Measurements from ENCODE around the gene TCEANC2. TPM values are rescaled to one million over a fixed set of nuclear protein-coding genes. Genes with fewer than 3 reads are reported as not detected.

TCEANC2 gene
- total RNA-seq, 1 experiment from 2014 or later, result 4.2 TPM

DNA sequence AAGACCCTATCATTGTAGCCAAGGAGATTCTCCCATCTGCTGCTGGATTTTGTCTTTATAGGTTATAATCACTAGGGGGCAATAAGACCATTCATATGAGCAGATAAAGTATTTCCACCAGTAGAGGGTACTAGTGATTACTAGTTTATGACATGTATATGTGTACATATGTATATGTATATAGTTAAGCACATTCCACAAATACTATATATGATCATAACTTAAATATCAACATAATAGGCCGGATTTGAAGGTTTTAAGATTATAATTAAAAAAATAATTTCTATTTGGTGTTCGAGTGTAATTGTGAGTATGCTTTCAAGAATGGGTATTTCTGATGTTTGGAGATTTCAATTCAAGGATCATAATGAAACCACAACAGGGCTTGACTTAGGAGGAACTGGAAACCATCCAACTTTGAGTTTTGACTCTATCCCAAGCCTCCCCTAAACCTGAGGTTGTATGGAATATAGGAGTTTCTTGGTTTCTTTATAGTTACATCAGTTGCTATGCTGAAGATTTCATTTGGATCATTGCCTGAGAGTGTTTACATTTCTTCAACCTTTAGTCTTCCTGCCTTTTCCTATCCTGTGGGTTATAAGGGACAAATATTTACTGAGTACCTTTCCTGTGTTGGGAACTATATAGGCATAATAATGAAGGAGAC, 16.9 kb downstream of the TCEANC2 start:
- ChIA-PET CTCF (interaction anchor here (0.6 kb wide), 1 partner anchor 14 kb away, joined by 6 read pairs; no protein-coding TSS in a partner anchor), POLR2A (ENCODE audit: low non-redundant PET) (no interaction called here)
- BruUV-seq (replicated peaks), result no TSS peak
- H3K9me3 ChIP-seq (ENCODE audit: low read depth, low read length, poor library complexity, severe bottlenecking), result no peaks in the 10 kb centered on the region
- no peaks in the 10 kb centered on the region for H3K36me3 ChIP-seq (ENCODE audit: insufficient read depth, low read length, poor library complexity, severe bottlenecking)
- no peaks in the 10 kb centered on the region for H3K4me1 ChIP-seq (ENCODE audit: insufficient read depth, low read length, poor library complexity, severe bottlenecking)
- intact Hi-C loops (cut with micrococcal nuclease; ENCODE audit: unreplicated experiment), result loop anchor here (5.0 to 10.0 kb wide), 2 partner anchors 134 to 417 kb away; partner anchors contain the start of genes CYB5RL and MRPL37
- H3K27ac ChIP-seq (ENCODE audit: low read depth, low read length, poor library complexity, severe bottlenecking), result no peak overlapping the region
- TF ChIP-seq EZH2 (IDR thresholded peaks at IDR 0.05; ENCODE audit: borderline replicate concordance, low read depth, low read length, poor library complexity, severe bottlenecking), result no peak
- TF ChIP-seq, protein P1, sequence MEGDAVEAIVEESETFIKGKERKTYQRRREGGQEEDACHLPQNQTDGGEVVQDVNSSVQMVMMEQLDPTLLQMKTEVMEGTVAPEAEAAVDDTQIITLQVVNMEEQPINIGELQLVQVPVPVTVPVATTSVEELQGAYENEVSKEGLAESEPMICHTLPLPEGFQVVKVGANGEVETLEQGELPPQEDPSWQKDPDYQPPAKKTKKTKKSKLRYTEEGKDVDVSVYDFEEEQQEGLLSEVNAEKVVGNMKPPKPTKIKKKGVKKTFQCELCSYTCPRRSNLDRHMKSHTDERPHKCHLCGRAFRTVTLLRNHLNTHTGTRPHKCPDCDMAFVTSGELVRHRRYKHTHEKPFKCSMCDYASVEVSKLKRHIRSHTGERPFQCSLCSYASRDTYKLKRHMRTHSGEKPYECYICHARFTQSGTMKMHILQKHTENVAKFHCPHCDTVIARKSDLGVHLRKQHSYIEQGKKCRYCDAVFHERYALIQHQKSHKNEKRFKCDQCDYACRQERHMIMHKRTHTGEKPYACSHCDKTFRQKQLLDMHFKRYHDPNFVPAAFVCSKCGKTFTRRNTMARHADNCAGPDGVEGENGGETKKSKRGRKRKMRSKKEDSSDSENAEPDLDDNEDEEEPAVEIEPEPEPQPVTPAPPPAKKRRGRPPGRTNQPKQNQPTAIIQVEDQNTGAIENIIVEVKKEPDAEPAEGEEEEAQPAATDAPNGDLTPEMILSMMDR (conservative IDR thresholded peaks at IDR 0.05; ENCODE audit: low read depth, low read length), result peak; percentile 75
- no peaks in the 10 kb centered on the region for H3K27me3 ChIP-seq (replicated peaks; ENCODE audit: insufficient read depth, low read depth, low read length, poor library complexity)
- no peak overlapping the region for H3K4me3 ChIP-seq (ENCODE audit: low read depth, low read length, poor library complexity, severe bottlenecking)
- peak; percentile 54 for DNase-seq (ENCODE audit: low spot score)

DNA sequence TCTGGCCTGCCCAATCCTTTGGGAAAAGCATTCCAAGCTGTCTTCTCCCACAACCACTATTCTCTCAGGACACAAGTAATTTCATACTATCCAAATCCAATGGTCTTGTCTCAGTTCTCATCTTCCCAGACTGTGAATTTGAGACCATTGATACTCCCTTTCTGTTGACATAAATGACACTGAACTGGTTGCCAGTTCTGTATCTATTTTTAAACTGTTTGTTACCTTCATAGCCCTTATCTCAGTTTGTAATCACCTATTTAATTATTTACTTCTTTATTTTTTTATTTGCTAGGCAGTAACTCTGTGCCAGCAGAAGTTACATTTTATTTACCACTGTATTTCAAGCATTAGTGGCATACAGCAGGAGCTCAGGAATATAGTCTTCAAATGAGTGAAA, 24.0 kb downstream of the TCEANC2 start:
- TF ChIP-seq, protein P1 (conservative IDR thresholded peaks at IDR 0.05; ENCODE audit: low read depth, low read length), result no peak
- no peak for TF ChIP-seq EZH2 (IDR thresholded peaks at IDR 0.05; ENCODE audit: borderline replicate concordance, low read depth, low read length, poor library complexity, severe bottlenecking)
- Histone ChIP-seq H3K4me1 (ENCODE audit: insufficient read depth, low read length, poor library complexity, severe bottlenecking) (no peaks in the 10 kb centered on the region), H3K27me3 (replicated peaks; ENCODE audit: insufficient read depth, low read depth, low read length, poor library complexity) (no peaks in the 10 kb centered on the region), H3K4me3 (ENCODE audit: low read depth, low read length, poor library complexity, severe bottlenecking) (no peak overlapping the region), H3K36me3 (ENCODE audit: insufficient read depth, low read length, poor library complexity, severe bottlenecking) (no peaks in the 10 kb centered on the region), H3K9me3 (ENCODE audit: low read depth, low read length, poor library complexity, severe bottlenecking) (no peaks in the 10 kb centered on the region), H3K27ac (ENCODE audit: low read depth, low read length, poor library complexity, severe bottlenecking) (no peak overlapping the region)
- ChIA-PET POLR2A (ENCODE audit: low non-redundant PET) (no interaction called here), CTCF (no interaction called here)
- intact Hi-C loops (cut with micrococcal nuclease; ENCODE audit: unreplicated experiment), result loop anchor here (10.0 kb wide), 1 partner anchor 127 kb away; the partner anchor contains the start of genes CYB5RL and MRPL37
- no peak for DNase-seq (ENCODE audit: low spot score)
- BruUV-seq (replicated peaks), result no TSS peak

DNA sequence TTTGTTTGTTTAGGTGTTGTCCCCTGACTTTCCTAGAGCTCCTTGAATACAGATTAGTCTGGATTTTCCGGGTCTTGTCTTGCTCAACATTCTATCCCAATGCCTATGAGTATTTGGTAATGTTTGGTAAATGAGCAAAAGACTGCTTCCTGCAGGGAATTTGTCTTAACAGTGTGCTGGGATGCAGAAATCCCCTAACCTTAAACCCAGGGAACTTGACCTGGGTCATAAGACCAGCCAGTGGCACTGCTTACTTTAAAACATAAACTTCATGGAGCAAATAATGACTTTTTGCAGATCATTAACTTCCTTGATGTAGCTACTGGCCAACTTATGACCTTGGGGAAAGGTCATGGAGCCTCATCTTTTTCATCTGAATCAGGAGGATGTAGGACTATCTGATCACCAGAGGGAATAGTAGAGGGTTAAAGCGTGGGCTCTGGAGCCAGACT, 27.2 kb downstream of the TCEANC2 start:
- no peak for TF ChIP-seq EZH2 (IDR thresholded peaks at IDR 0.05; ENCODE audit: borderline replicate concordance, low read depth, low read length, poor library complexity, severe bottlenecking)
- TF ChIP-seq, protein P1 (conservative IDR thresholded peaks at IDR 0.05; ENCODE audit: low read depth, low read length), result no peak
- no TSS peak for BruUV-seq (replicated peaks)
- DNase-seq (ENCODE audit: low spot score), result no peak
- Histone ChIP-seq H3K9me3 (ENCODE audit: low read depth, low read length, poor library complexity, severe bottlenecking) (no peaks in the 10 kb centered on the region), H3K4me1 (ENCODE audit: insufficient read depth, low read length, poor library complexity, severe bottlenecking) (no peaks in the 10 kb centered on the region), H3K27ac (ENCODE audit: low read depth, low read length, poor library complexity, severe bottlenecking) (no peak overlapping the region), H3K4me3 (ENCODE audit: low read depth, low read length, poor library complexity, severe bottlenecking) (no peak overlapping the region), H3K36me3 (ENCODE audit: insufficient read depth, low read length, poor library complexity, severe bottlenecking) (no peaks in the 10 kb centered on the region), H3K27me3 (replicated peaks; ENCODE audit: insufficient read depth, low read depth, low read length, poor library complexity) (no peaks in the 10 kb centered on the region)
- POLR2A ChIA-PET (ENCODE audit: low non-redundant PET), result no interaction called here
- intact Hi-C loops (cut with micrococcal nuclease; ENCODE audit: unreplicated experiment), result no loop called here
- CTCF ChIA-PET, result interaction anchor here (0.6 kb wide), 1 partner anchor 37 kb away, joined by 6 read pairs; no protein-coding TSS in a partner anchor

Measured in A673 (cell line).